ENCODE data around the gene ITPR1. TPM values are rescaled to one million over a fixed set of nuclear protein-coding genes. Genes with fewer than 3 reads are reported as not detected.

Gene ITPR1
- total RNA-seq, 1 donor from 2014 or later = 45.9 TPM

DNA sequence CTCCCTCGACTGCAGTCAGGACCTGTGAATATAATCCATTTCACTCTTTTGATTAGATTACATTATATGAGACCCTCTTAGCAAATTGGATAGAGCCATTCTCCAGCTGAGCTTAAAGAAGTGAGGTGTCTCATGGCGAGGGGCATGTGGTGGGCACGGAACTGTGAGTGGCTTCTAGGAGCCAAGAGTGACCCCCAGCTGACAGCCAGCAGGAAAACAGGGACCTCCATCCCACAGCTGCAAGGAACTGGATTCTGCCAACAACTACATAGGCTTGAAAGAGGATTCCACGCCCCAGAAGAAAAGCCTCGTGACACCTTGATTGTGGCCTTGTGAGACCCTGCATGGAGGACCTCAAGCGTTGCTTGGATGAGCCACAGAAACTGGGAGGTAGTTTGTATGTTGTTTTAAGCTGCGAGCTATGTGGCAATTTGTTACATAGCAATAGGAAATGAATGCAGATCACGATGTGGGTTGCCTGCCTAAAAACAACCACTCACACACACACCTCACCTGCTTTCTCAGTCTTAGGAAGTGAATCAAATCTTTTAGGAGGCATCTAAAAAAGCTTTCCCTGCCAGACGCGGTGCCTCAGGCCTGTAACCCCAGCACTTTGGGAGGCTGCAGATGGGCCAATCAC, 401.9 kb downstream of the ITPR1 start:
- TF ChIP-seq, protein P1, sequence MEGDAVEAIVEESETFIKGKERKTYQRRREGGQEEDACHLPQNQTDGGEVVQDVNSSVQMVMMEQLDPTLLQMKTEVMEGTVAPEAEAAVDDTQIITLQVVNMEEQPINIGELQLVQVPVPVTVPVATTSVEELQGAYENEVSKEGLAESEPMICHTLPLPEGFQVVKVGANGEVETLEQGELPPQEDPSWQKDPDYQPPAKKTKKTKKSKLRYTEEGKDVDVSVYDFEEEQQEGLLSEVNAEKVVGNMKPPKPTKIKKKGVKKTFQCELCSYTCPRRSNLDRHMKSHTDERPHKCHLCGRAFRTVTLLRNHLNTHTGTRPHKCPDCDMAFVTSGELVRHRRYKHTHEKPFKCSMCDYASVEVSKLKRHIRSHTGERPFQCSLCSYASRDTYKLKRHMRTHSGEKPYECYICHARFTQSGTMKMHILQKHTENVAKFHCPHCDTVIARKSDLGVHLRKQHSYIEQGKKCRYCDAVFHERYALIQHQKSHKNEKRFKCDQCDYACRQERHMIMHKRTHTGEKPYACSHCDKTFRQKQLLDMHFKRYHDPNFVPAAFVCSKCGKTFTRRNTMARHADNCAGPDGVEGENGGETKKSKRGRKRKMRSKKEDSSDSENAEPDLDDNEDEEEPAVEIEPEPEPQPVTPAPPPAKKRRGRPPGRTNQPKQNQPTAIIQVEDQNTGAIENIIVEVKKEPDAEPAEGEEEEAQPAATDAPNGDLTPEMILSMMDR (conservative IDR thresholded peaks at IDR 0.05) = no peak
- no peak for DNase-seq (ENCODE audit: extremely low spot score, unreplicated experiment)
- peaks cover 11% of the 10 kb centered on the region for H3K4me1 Mint-ChIP-seq (ENCODE audit: unreplicated experiment)
- H3K36me3 Mint-ChIP-seq = no peaks in the 10 kb centered on the region
- H3K27ac Mint-ChIP-seq = no peak overlapping the region
- H3K9me3 Mint-ChIP-seq = no peaks in the 10 kb centered on the region
- H3K27me3 Mint-ChIP-seq = no peaks in the 10 kb centered on the region
- no peak overlapping the region for H3K4me3 Mint-ChIP-seq

- no peaks in the 10 kb centered on the region for H3K9me3 Mint-ChIP-seq
- no peak overlapping the region for H3K27ac Mint-ChIP-seq
- DNase-seq (ENCODE audit: extremely low spot score, unreplicated experiment) = no peak
- TF ChIP-seq, protein P1 (conservative IDR thresholded peaks at IDR 0.05) = no peak
- no peaks in the 10 kb centered on the region for H3K27me3 Mint-ChIP-seq
- no peaks in the 10 kb centered on the region for H3K36me3 Mint-ChIP-seq
- peaks cover 15% of the 10 kb centered on the region for H3K4me1 Mint-ChIP-seq (ENCODE audit: unreplicated experiment)
- H3K4me3 Mint-ChIP-seq = no peak overlapping the region
Measured at GRCh38 chr3:4895838-4896237, 402.7 kb downstream of the ITPR1 start.

Other genes with a start within 250 kb of the ITPR1 start
- 17.6 and 34.5 TPM in 2 replicates for gene SETMAR, start 190.0 kb upstream of the ITPR1 start, total RNA-seq (ENCODE audit: low replicate concordance)
- gene SUMF1, start 26.1 kb upstream of the ITPR1 start, total RNA-seq (ENCODE audit: low replicate concordance) = 27.9 and 49.6 TPM in 2 replicates

Measured in type B pancreatic cell (in vitro differentiated cells).